NCI-H146 treated with DMSO at 0.1 percent for 48 hours (cell line): Measurements from ENCODE around the gene JAZF1.

ENCODE experiments used
- DNase-seq: peaks from one replicate; lab custom pipeline; 2025; ENCODE audit not compliant: unreplicated experiment; lab: John Stamatoyannopoulos, UW

Gene JAZF1

GRCh38 chr7:28180364-28181147 is at the start of gene JAZF1:
Gene JAZF1, minus strand, starts transcription at chr7:28180795.
- DNase-seq = peak; percentile 60

- DNase-seq = no peak
These were observed 49.7 kb upstream of the JAZF1 start for GRCh38 chr7:28230261-28230660.

GRCh38 chr7:28228396-28228795 is 47.8 kb upstream of the JAZF1 start:
- no peak for DNase-seq

GRCh38 chr7:28226003-28226402 is 45.4 kb upstream of the JAZF1 start:
- no peak for DNase-seq

GRCh38 chr7:28225576-28225975 is 45.0 kb upstream of the JAZF1 start:
- no peak for DNase-seq

GRCh38 chr7:28224675-28225074 is 44.1 kb upstream of the JAZF1 start:
- no peak for DNase-seq

GRCh38 chr7:28224172-28224571 is 43.6 kb upstream of the JAZF1 start:
- no peak for DNase-seq

GRCh38 chr7:28222636-28223035 is 42.0 kb upstream of the JAZF1 start:
- no peak for DNase-seq

- no peak for DNase-seq
These were observed 39.2 kb upstream of the JAZF1 start for GRCh38 chr7:28219793-28220192.

- no peak for DNase-seq
These were observed 36.5 kb upstream of the JAZF1 start for GRCh38 chr7:28217143-28217542.

GRCh38 chr7:28211006-28211405 is 30.4 kb upstream of the JAZF1 start:
- DNase-seq = no peak

GRCh38 chr7:28208506-28208905 is 27.9 kb upstream of the JAZF1 start:
- DNase-seq = no peak

- no peak for DNase-seq
These were observed 27.0 kb upstream of the JAZF1 start for GRCh38 chr7:28207486-28208158.

GRCh38 chr7:28205506-28205905 is 24.9 kb upstream of the JAZF1 start:
- DNase-seq = no peak

GRCh38 chr7:28203508-28204240 is 23.1 kb upstream of the JAZF1 start:
- no peak for DNase-seq

GRCh38 chr7:28202222-28202621 is 21.6 kb upstream of the JAZF1 start:
- DNase-seq = no peak

- DNase-seq = no peak
These were observed 20.5 kb upstream of the JAZF1 start for GRCh38 chr7:28201131-28201530.

- no peak for DNase-seq
These were observed 20.0 kb upstream of the JAZF1 start for GRCh38 chr7:28200598-28200997.

- no peak for DNase-seq
These were observed 18.5 kb upstream of the JAZF1 start for GRCh38 chr7:28199021-28199510.

- no peak for DNase-seq
These were observed 15.5 kb upstream of the JAZF1 start for GRCh38 chr7:28195910-28196620.
